Calu3 (cell line): ENCODE data around the gene TTC8. TPM values are rescaled to one million over a fixed set of nuclear protein-coding genes. Genes with fewer than 3 reads are reported as not detected.

ENCODE experiments used
- BruUV-seq: library from RNA; stranded (reverse); fragments of 400-500 nt; replicated peaks from 2 replicates; lab custom pipeline; 2021; lab: Mats Ljungman, UMichigan
- CTCF ChIA-PET: fragments of 300-600 bp; sonication (Branson Sonifier 250); formaldehyde crosslinking; loops from one replicate; lab custom pipeline; 2022; ENCODE audit warnings: antibody characterized with exemption; lab: Charles Lee
- DNase-seq: peaks from one replicate; pipeline ENCODE4 v3.0.0; 2022
- H3K27ac Mint-ChIP-seq: one replicate; pipeline ENCODE4 v1.8.0; 2022; ENCODE audit warnings: mixed read lengths; ENCODE audit not compliant: unreplicated experiment
- H3K27me3 Mint-ChIP-seq: one replicate; pipeline ENCODE4 v1.8.0; 2022; ENCODE audit warnings: mixed read lengths; ENCODE audit not compliant: unreplicated experiment
- H3K36me3 Mint-ChIP-seq: one replicate; pipeline ENCODE4 v1.8.0; 2022; ENCODE audit warnings: mild to moderate bottlenecking, moderate library complexity, mixed read lengths; ENCODE audit not compliant: insufficient read depth, unreplicated experiment
- H3K4me1 Mint-ChIP-seq: one replicate; pipeline ENCODE4 v1.8.0; 2022; ENCODE audit warnings: mild to moderate bottlenecking, low read depth, mixed read lengths; ENCODE audit not compliant: unreplicated experiment
- H3K4me3 Mint-ChIP-seq: one replicate; pipeline ENCODE4 v1.8.0; 2022; ENCODE audit warnings: mild to moderate bottlenecking, low read depth, moderate library complexity, mixed read lengths; ENCODE audit not compliant: unreplicated experiment
- H3K9me3 Mint-ChIP-seq: one replicate; pipeline ENCODE4 v1.8.0; 2022; ENCODE audit warnings: low read depth, mixed read lengths; ENCODE audit not compliant: unreplicated experiment
- intact Hi-C: fragments of 100-400 bp; cut with micrococcal nuclease; formaldehyde crosslinking; loops from one replicate; pipeline ENCODE4 v1.10.0; 2022; ENCODE audit not compliant: unreplicated experiment
- total RNA-seq: library from RNA; stranded (reverse); gene quantifications from 2 replicates; pipeline ENCODE4 v1.2.3, GENCODE V29; 2022
- TF ChIP-seq, protein P1 (sequence below): fragments of 200-600 bp; IDR thresholded peaks from one replicate; pipeline ENCODE4 v1.8.0; 2022; ENCODE audit warnings: antibody characterized with exemption; ENCODE audit not compliant: unreplicated experiment

Gene TTC8
- total RNA-seq, 1 experiment from 2014 or later, result 17.0 TPM

GRCh38 chr14:88825078-88825458 lies 617 bp downstream of the TTC8 start:
- H3K36me3 Mint-ChIP-seq, result peaks cover 16% of the 10 kb centered on the region
- DNase-seq, result no peak
- H3K4me3 Mint-ChIP-seq, result peak overlapping the region; percentile 75
- CTCF ChIA-PET, result interaction anchor here (0.5 to 0.7 kb wide), 3 partner anchors 187 to 1610 kb away, joined by 3 to 4 read pairs (median 3); no protein-coding TSS in a partner anchor
- H3K27ac Mint-ChIP-seq, result peak overlapping the region; percentile 97
- intact Hi-C loops, result no loop called here
- H3K27me3 Mint-ChIP-seq, result peaks cover 5% of the 10 kb centered on the region
- H3K9me3 Mint-ChIP-seq, result no peaks in the 10 kb centered on the region
- peaks cover 9% of the 10 kb centered on the region for H3K4me1 Mint-ChIP-seq
- BruUV-seq, result TSS peak; percentile 41
- TF ChIP-seq, protein P1, sequence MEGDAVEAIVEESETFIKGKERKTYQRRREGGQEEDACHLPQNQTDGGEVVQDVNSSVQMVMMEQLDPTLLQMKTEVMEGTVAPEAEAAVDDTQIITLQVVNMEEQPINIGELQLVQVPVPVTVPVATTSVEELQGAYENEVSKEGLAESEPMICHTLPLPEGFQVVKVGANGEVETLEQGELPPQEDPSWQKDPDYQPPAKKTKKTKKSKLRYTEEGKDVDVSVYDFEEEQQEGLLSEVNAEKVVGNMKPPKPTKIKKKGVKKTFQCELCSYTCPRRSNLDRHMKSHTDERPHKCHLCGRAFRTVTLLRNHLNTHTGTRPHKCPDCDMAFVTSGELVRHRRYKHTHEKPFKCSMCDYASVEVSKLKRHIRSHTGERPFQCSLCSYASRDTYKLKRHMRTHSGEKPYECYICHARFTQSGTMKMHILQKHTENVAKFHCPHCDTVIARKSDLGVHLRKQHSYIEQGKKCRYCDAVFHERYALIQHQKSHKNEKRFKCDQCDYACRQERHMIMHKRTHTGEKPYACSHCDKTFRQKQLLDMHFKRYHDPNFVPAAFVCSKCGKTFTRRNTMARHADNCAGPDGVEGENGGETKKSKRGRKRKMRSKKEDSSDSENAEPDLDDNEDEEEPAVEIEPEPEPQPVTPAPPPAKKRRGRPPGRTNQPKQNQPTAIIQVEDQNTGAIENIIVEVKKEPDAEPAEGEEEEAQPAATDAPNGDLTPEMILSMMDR, result no peak

GRCh38 chr14:88825503-88825902 lies 1.1 kb downstream of the TTC8 start:
- Mint-ChIP-seq H3K36me3 (peaks cover 16% of the 10 kb centered on the region), H3K9me3 (no peaks in the 10 kb centered on the region), H3K27me3 (peaks cover under 1% of the 10 kb centered on the region), H3K4me1 (peaks cover 9% of the 10 kb centered on the region), H3K4me3 (peak overlapping the region; percentile 75), H3K27ac (peak overlapping the region; percentile 97)
- no peak for DNase-seq
- TF ChIP-seq, protein P1, result no peak
- intact Hi-C loops, result no loop called here
- CTCF ChIA-PET, result interaction anchor here (0.7 kb wide), 1 partner anchor 187 kb away, joined by 3 read pairs; no protein-coding TSS in a partner anchor
- BruUV-seq, result no TSS peak

DNA sequence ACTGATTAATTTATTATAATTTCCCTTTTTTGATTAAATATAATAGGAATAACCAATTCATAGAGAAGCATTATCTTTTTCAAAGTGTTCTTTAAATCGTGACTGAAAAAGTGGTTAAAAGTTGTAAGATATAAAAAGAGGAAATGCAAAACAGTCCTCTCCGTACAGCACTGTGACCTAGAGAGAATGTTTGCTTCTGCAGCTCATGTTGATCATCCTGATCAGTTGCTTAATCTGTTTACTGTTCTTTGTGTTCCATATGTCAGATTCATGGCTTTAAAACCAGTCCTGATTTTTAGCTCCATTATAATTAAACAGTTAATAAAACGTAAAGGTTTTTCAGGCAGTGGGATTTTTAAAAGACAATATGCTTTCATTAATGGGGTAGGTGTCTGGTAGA lies 4.7 kb downstream of the TTC8 start:
- intact Hi-C loops, result no loop called here
- TF ChIP-seq, protein P1, result no peak

DNA sequence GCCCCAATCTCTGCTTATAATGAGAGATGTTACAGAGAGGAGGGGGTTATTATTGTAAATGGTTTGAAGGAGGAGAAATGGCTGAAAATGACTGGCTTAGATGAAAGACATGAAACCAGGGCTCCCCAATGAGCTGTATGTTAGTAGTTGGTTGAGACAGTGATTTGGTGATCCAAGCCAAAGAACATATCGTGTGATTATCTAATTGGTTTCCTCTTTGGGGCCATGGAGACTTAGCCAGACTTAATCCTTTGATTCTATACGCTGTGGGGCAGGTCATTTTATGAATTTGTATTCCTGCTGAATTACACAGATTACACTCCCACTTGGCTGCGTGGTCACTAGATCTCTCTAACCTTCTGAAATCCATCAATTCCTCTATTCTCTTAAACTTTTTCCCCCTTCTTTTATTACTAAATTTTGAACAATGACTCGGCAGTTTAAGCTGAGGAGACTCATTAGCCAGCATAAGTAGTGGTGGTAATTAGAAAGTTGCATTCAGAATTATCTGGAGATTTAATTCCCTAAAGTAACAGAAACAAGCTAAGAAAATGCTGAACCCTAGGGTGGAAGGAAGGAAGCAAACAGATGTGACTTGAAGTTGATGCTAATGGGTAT lies 5.3 kb downstream of the TTC8 start:
- Mint-ChIP-seq H3K27me3 (no peaks in the 10 kb centered on the region), H3K9me3 (no peaks in the 10 kb centered on the region), H3K27ac (no peak overlapping the region), H3K4me3 (no peak overlapping the region), H3K36me3 (peaks cover 6% of the 10 kb centered on the region), H3K4me1 (peaks cover 9% of the 10 kb centered on the region)
- no TSS peak for BruUV-seq
- no peak for DNase-seq
- intact Hi-C loops, result no loop called here
- CTCF ChIA-PET, result no interaction called here
- TF ChIP-seq, protein P1, result no peak

More for the DNA sequence above, 4.7 kb downstream of the TTC8 start:
- no peaks in the 10 kb centered on the region for H3K27me3 Mint-ChIP-seq
- H3K4me3 Mint-ChIP-seq, result no peak overlapping the region
- CTCF ChIA-PET, result no interaction called here
- DNase-seq, result no peak
- peaks cover 9% of the 10 kb centered on the region for H3K4me1 Mint-ChIP-seq
- H3K9me3 Mint-ChIP-seq, result no peaks in the 10 kb centered on the region
- H3K36me3 Mint-ChIP-seq, result peaks cover 12% of the 10 kb centered on the region
- H3K27ac Mint-ChIP-seq, result no peak overlapping the region
- BruUV-seq, result no TSS peak
